ENCODE results near the gene CAMK2B. TPM values are rescaled to one million over a fixed set of nuclear protein-coding genes. Genes with fewer than 3 reads are reported as not detected.

CAMK2B gene
- total and polyA plus RNA-seq, 9 donors = 0.22 to 1.4 (median 0.45) TPM; not detected in 2

- H3K9me3 ChIP-seq = no peaks in the 10 kb centered on the region
- intact Hi-C loops (cut with DNase I) = no loop called here
- DNase-seq = peak in 2 of 5 donors; percentile 12 to 34
- H3K4me1 ChIP-seq (ENCODE audit: insufficient read depth) = no peaks in the 10 kb centered on the region
- no peaks in the 10 kb centered on the region for H3K36me3 ChIP-seq
- H3K4me3 ChIP-seq = no peak overlapping the region
- WGBS, 3 donors = 83 to 87% (median 83%) methylated on average over 7 of the region's 7 CpGs
- TF ChIP-seq POLR2A (IDR thresholded peaks at IDR 0.05) (no peak), EP300 (IDR thresholded peaks at IDR 0.05) (no peak)
- TF ChIP-seq, protein P1, sequence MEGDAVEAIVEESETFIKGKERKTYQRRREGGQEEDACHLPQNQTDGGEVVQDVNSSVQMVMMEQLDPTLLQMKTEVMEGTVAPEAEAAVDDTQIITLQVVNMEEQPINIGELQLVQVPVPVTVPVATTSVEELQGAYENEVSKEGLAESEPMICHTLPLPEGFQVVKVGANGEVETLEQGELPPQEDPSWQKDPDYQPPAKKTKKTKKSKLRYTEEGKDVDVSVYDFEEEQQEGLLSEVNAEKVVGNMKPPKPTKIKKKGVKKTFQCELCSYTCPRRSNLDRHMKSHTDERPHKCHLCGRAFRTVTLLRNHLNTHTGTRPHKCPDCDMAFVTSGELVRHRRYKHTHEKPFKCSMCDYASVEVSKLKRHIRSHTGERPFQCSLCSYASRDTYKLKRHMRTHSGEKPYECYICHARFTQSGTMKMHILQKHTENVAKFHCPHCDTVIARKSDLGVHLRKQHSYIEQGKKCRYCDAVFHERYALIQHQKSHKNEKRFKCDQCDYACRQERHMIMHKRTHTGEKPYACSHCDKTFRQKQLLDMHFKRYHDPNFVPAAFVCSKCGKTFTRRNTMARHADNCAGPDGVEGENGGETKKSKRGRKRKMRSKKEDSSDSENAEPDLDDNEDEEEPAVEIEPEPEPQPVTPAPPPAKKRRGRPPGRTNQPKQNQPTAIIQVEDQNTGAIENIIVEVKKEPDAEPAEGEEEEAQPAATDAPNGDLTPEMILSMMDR (IDR thresholded peaks at IDR 0.05) = no peak
- no peak overlapping the region for H3K27ac ChIP-seq
- H3K27me3 ChIP-seq = no peaks in the 10 kb centered on the region
These were observed 18.0 kb downstream of the CAMK2B start for GRCh38 chr7:44307301-44307900.

GRCh38 chr7:44306606-44307005 lies 18.8 kb downstream of the CAMK2B start:
- WGBS, 3 donors = 65 to 73% (median 72%) methylated on average over 2 of the region's 2 CpGs
- DNase-seq = peak in 2 of 5 donors; percentile 7 to 9
- intact Hi-C loops (cut with DNase I) = no loop called here

DNA sequence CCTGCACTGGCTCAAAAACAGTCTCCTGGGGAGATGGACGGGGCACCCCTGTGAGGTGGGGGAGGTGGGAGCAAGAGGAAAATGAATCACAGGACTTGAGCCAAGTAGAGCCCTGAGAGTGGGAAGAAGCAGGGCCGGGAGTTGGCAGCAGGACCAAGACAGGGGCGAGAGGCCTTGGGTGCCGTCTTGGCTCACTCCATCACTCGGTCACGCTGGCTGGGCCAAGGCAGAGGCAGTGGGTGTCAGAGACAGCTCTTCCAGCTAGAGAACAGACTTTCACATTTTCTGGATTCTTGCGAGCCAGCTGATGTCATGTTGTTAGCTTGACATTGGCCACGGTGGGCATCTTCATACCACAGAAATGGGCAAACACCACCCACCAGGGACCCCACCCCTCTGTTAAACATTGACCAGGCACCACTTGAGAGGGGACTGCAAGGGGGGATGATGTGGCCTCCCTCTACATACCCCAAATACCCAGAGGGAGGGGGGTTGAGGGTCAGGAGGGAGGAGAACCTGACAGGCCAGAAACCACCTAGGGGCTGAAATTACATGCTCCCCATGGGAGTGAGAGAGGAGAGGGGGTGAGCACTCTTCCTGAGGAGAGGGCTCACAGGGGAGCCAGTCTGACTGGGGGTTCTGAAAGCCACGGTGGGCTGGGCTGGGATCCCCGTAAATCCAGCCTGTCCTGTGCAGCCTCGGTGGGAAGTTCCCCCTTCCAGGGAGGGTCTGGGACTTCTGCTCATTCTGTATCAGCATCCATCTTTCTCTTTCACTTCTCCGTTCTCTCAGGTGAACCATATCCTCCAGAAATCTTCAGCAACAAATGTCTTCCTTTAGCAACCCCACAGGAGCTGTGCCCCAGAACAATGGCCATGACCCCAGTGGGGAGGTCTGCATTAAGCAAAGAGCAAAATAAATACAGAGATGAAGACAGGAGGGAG lies 19.6 kb downstream of the CAMK2B start:
- TF ChIP-seq EP300 (IDR thresholded peaks at IDR 0.05) (no peak), POLR2A (IDR thresholded peaks at IDR 0.05) (no peak)
- TF ChIP-seq, protein P1 (IDR thresholded peaks at IDR 0.05) = no peak
- Histone ChIP-seq H3K27me3 (no peaks in the 10 kb centered on the region), H3K4me1 (ENCODE audit: insufficient read depth) (no peaks in the 10 kb centered on the region), H3K9me3 (no peaks in the 10 kb centered on the region), H3K27ac (no peak overlapping the region), H3K4me3 (no peak overlapping the region), H3K36me3 (no peaks in the 10 kb centered on the region)
- DNase-seq = peak in 3 of 5 donors; percentile 5 to 13 (median 13)
- WGBS, 3 donors = 79 to 86% (median 83%) methylated on average over 12 of the region's 12 CpGs
- intact Hi-C loops (cut with DNase I) = no loop called here

More at GRCh38 chr7:44306606-44307005, 18.8 kb downstream of the CAMK2B start:
- no peaks in the 10 kb centered on the region for H3K36me3 ChIP-seq
- TF ChIP-seq EP300 (IDR thresholded peaks at IDR 0.05) (no peak), POLR2A (IDR thresholded peaks at IDR 0.05) (no peak)
- TF ChIP-seq, protein P1 (IDR thresholded peaks at IDR 0.05) = no peak
- no peak overlapping the region for H3K4me3 ChIP-seq
- no peaks in the 10 kb centered on the region for H3K9me3 ChIP-seq
- H3K4me1 ChIP-seq (ENCODE audit: insufficient read depth) = no peaks in the 10 kb centered on the region
- no peak overlapping the region for H3K27ac ChIP-seq
- no peaks in the 10 kb centered on the region for H3K27me3 ChIP-seq

DNA sequence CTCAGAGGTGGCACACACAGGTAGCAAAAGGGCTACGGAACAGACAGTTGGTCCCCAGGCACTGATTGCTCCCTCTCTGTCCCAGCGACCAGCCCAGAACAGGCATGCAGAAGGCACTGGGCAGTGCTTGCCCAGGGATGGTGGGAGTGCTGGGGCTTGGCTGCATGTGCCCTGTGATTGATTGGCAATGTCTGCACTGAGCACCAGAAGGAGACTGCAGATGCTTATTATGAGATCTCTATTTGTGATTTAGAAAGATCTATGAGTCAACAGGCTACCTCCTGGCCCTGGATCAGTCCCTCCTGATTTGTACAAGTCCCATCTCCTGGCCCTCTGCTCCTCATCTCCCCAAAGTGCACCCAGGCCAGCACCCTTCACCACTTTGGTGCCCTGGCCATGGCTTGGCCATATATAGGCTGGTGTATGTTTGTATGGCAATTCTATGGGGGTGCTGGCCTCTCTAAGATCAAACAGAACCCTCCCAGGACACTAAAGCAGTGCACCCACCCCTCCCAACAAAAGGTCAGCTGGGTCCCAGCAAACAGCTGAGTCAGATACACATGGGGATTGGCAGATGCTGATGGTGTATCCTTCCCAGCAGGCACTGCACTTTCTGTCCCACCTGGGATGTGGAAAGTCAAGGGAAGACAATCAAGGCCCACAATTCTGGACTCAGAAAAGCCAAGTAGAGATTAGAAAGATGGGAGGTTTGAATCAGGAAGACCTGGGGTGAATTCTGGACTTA lies 30.9 kb downstream of the CAMK2B start:
- H3K4me3 ChIP-seq = no peak overlapping the region
- H3K4me1 ChIP-seq (ENCODE audit: insufficient read depth) = peaks cover 14% of the 10 kb centered on the region
- TF ChIP-seq POLR2A (IDR thresholded peaks at IDR 0.05) (no peak), EP300 (IDR thresholded peaks at IDR 0.05) (no peak)
- TF ChIP-seq, protein P1 (IDR thresholded peaks at IDR 0.05) = no peak
- no peaks in the 10 kb centered on the region for H3K36me3 ChIP-seq
- no peaks in the 10 kb centered on the region for H3K27me3 ChIP-seq
- no peak overlapping the region for H3K27ac ChIP-seq
- intact Hi-C loops (cut with DNase I) = no loop called here
- peak in 3 of 5 donors; percentile 4 to 23 (median 9) for DNase-seq
- H3K9me3 ChIP-seq = no peaks in the 10 kb centered on the region
- 84 to 86% (median 85%) methylated on average over 2 of the region's 2 CpGs for WGBS, 3 donors
